ENCODE measurements around the gene ANO6.

DNA sequence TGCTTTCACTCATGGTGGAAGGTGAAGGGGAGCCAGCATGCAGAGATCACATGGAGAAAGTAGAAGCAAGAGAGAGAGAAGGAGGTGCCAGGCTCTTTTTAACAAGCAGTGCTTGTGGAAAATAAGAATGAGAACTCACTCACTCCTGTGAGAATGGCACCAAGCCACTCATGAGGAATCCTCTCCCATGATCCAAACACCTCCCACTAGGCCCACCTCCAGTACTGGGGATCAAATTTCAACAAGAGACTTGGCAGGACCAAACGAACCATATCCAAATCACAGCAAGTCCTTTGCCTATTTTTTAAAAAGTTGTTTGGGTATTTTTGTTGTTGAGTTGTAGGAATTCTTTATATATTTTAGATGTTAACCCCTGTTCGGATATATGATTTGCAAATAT, 267.7 kb downstream of the ANO6 start:
- TF ChIP-seq, protein P1, sequence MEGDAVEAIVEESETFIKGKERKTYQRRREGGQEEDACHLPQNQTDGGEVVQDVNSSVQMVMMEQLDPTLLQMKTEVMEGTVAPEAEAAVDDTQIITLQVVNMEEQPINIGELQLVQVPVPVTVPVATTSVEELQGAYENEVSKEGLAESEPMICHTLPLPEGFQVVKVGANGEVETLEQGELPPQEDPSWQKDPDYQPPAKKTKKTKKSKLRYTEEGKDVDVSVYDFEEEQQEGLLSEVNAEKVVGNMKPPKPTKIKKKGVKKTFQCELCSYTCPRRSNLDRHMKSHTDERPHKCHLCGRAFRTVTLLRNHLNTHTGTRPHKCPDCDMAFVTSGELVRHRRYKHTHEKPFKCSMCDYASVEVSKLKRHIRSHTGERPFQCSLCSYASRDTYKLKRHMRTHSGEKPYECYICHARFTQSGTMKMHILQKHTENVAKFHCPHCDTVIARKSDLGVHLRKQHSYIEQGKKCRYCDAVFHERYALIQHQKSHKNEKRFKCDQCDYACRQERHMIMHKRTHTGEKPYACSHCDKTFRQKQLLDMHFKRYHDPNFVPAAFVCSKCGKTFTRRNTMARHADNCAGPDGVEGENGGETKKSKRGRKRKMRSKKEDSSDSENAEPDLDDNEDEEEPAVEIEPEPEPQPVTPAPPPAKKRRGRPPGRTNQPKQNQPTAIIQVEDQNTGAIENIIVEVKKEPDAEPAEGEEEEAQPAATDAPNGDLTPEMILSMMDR (conservative IDR thresholded peaks at IDR 0.05): no peak
- no peak for TF ChIP-seq EZH2 (IDR thresholded peaks at IDR 0.05; ENCODE audit: low read depth)
